ENCODE data around the gene TSPAN1.

TSPAN1 gene, protein sequence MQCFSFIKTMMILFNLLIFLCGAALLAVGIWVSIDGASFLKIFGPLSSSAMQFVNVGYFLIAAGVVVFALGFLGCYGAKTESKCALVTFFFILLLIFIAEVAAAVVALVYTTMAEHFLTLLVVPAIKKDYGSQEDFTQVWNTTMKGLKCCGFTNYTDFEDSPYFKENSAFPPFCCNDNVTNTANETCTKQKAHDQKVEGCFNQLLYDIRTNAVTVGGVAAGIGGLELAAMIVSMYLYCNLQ

DNA sequence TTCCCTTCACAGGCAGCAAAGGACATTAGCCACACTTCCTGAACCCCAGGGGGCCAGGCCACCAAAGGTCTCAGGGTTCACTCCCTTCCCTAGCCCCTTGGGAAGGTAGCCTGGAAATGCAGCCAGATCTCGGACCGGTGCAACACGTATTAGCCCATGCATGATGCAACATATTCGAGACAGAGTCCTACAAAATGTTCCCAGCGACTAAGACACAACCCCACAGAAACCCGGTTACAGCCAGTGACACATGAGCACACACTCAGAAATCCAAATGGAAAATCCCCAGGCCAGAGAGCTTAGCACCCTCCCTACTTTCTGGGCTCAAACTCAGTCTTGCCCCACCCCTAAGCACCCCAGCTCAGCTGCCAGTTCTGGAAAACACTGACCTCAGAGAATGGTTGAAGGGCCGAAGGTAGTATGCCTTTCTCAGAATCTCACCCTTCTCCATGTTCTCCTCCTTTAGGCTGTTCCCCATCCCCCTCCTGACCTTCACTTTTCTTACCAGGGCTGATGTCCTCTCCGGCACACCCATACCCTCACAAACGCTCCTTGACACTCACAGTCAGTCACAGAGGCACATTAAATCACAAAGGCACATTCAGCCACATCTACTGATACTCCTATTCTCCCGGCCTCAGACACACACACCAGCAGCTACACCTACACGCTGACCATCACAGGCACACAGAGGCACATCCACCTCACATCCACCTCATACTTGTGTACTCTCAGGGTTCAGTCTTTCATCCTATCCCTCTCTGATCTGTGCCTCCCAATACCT, at the start of gene TSPAN1:
Gene TSPAN1 (plus strand): TSS at position 640 of the 784 bp plus-strand sequence. CDS start 6,021 bp downstream, outside the sequence.
- no peak for DNase-seq

DNA sequence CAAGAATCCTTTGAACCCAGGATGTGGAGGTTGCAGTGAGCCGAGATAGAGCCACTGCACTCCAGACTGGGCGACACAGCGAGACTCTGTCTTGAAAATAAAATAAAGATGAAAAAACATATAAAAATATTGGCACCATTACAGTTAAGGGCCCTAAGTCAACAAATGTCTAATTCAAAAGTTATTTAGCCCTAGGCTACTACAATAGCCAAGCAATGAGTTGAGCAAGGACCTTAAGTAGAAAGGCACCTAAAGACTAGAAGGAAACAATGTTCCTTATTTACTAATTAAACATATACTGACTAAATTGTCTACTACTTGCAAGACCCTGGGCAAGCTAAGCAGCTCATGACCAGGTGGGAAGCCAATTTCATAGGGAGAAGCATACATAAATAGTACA, 46.5 kb upstream of the TSPAN1 start:
- no peak for DNase-seq

DNA sequence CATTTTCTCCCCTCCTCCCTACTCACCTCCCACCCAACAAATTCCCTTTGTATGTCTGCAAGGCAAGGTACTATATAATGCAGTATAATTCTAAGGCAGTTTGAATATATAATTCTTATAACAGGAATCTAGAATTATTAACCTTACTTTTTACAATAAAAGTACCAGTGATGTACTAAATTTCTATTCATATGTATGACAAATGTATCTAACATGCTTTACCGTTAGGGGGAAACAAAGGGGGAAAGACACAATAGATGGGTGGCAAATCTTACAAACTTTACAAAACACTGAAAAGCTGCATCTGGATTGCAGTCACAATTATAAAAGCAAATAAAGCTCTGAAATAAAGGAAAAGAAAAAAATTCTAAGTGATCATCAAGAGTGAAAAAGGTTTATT, 44.8 kb upstream of the TSPAN1 start:
- no peak for DNase-seq

DNA sequence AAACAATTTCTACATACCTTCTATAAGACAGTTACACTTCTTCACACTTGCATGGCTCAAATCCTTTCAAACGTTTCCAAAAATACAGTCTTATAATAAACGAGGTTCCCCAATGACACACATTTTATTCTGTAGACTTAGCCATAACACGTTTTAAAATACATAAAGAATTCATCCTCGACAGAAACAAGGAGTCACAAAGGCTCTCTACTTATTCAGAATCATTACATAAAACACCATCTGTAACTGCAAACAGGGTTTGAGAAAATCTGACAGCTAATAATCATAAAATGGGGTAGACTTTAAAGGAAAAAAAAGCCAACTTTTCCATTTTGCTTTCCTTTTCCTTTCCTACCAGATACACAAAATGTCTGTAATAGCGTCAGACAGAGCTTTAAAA, 44.3 kb upstream of the TSPAN1 start:
- DNase-seq, result no peak

DNA sequence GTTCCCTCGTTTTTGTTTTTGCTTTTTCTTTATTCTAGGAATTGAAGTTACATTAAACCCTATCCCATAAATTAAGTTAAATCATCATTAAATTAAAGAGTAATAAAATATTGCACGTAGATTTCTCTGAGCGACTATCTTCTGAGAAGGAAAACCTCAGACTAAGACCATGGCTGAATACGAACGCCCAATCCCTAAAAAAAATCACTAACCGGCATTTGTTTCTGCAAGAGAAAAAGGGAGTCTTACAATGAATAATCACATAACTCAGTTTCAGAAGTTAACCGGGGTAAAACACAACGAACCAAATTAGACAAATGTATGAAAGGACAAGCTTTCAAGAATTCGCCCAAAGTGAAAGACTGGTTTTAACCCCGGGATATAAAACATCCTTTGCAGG, 43.8 kb upstream of the TSPAN1 start:
- DNase-seq, result peak; percentile 24

DNA sequence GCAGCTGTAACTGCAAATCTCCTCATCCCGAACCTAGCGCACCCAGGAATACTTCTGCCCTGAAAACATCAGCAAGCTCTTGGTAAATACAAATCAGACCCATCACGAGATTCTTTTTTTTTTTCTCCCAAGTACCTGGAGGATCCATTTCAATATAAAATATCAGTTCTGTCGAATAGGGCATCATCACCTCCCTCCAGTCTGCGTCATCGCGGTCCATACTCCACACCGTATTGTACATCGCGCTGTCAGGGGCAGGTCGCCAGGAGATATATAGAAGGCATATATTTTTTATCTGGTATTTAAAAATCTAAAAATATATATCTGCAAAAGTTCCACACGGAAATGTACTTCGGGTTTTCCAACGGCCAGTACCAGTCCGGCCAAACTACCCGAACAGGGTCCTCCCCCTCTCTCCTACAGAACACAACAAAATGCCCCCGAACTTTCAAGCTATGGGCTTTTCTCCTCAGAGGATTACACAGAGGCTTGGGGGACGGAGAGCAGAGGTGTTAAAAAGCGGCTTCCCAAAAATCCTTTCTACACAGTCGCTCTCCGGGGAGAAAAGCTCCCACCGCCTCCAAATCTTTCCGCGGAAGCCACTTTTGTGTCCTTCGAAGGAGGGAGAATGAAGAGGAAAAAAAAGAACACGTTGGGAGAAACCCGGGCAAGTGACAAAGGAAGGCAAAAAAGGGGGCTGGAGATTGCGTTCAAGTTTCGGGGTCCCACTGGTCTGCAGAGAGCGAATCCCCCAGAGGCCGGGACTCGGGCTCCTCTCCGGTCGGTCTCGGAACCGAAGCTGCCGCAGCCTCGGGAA, 43.0 kb upstream of the TSPAN1 start:
- peak; percentile 55 for DNase-seq

DNA sequence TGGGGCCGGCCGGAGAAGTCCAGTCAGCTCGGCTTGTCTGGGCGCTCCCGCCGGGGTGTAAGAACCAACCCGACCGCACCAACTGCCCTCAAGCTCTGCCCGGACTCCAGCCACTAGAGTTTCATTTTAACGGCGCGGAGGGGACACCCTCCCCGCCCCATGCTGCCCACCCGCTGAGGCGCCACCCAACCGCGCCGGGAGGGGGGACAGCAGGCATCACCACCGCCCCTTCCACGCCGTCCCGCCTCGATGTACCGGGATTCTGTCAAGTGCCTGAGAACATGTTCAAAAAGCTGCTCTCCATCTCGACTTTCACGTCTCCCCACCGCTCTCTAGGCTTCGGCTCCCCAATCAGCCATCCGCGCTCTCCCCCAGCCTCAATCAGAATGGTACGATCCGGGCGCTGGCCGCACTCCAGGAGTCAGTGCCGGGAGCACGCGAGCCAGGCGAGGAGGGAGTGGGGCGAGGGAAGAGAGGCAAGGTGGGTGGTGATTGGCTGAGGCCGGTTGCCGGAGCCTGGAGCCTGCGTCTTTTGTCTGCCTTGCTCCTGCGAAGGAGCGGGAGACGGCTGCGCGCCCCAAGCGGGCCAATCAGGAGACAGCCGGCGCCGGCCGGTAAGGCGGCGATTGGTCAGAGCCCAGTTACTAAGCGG, 42.2 kb upstream of the TSPAN1 start, which contains the start of gene PIK3R3:
Gene PIK3R3 (minus strand): TSS at position 101 of the 652 bp plus-strand sequence. CDS start 677 bp downstream, outside the sequence.
- DNase-seq, result peak; percentile 99

DNA sequence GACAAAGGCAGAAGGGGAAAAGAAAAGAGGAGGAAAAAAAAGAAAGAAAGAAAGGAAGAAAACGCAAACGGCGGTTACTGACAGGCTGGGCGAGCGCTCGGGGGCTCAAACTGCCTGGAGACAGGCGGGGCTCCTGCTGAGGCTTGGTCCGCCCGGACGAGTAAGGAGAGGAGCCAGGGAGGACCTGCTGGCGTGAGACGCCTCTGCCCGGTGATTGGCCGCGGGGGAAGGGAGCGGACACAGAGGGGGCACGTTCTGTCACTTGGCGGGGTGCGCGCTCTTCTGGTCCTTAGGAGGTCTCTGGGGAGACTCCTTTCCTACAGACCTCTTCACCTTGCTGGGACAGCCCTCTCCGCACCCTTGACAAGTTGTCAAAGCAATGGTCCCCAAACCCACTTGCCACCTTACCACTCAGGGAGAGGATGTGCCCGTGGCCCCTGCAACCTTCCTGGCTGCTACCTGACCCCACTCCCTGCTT, 41.7 kb upstream of the TSPAN1 start:
- DNase-seq, result peak; percentile 82

DNA sequence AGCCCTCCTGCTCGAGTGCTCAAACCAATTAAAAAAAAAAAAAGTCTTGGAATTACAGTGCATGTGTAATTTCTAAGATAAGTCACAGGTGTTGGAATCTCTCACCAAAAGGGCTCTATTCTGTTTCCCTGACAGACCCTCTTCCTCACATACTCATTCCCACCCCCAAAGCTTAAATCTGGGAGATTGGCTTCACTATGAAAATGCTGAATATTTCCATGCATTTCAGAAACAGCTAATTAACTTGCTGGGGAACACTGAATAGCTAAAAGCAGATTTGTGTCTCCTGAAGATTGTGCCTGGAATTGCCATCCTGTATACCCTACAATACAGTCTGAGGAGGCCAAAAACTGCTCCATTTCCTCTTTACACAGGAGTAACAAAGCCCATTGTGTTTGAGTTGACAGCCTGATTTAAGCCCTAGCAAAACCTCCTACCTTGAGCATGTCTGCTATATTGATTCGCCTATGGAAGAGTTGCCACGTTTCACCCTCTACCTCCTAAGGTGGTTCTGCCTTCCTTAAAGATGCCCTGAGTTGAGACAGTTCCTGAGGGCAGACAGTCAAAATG, 41.0 kb upstream of the TSPAN1 start:
- no peak for DNase-seq

DNA sequence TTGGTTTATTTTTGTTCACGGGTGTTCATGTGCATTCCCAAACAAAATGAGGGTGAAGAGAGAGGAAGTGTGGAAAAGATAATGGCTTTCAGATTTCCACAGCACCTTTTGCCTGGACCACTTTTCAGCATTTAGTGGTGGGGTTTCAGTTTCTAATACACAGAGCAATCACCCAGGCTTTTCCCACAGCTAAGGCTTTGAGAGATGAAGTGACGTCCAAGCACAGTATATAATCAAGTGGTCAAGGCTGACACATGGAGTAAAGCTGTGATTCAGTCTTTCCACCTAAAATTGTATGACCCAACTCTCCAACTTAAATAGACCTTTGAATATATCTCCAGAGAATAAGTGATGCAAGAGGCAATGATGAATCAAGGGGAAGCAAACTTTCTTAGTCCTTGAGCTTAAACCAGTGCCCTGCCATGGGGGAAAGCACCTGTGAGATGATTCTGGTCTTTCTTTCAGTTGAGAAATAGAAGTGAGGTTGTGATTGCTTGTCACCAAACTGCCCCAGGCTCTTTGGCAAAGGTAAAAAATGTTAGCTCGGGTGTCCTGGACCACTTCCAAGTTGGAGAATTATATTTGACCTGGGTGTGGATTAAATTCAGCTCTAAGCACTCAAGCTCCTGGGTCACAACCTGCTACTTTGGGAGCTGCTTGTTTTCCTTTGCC, 40.1 kb upstream of the TSPAN1 start:
- no peak for DNase-seq

DNA sequence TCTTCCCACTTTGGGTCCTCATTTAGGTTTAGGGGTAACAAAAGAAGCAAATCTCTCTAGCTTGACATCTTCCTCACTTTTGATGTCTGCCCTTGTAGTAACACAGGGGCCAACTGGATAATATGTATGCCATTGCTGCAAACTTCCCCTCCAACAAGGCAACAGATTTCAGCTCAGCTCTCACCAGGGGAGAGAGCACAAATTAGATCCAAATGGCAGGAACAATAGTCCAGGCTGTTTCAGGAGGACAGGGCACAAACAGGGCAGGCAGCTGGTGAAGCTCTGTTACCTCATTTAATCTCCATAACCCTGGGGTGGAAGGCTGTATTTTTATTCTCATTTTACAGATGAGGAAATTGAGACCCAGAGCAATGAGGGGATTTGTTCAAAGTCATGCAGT, 38.2 kb upstream of the TSPAN1 start:
- no peak for DNase-seq

DNA sequence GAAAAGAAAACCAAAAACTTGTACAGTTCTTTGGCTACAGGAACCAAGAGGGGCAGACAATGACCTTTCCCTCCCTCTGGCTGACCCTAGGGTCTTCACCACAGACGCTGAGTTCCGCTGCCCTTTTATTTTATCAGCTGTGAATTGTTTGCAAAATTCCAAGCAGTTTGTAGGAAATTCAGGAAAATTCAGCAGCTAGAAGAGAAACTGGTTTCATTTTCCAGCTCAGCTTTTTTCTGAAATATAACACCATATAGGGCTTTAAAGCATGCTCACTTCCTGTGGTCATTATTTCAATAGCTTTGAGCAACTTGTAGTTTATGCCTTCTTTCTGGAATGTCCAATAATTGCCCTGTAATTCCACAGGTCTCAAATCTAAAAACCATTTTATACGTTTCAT, 37.0 kb upstream of the TSPAN1 start:
- DNase-seq, result no peak

DNA sequence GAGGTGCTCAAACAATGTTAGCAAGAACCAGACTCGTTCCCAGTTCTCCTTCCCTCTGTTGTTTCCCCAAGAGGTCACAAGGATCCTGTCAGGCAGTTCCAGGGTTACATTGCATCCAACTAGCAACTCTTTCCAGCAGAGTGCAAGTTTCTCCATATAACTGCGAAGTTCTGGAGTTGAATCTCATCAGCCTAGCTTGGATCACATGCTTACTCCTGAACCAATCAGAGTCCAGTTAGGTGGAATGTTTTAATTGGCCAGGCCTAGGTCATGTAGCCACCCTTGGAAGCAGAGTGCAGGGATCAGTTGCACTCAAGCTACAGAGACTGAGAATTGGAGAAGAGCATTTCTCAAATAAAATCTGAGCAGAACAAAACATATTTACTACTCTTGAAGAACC, 26.6 kb upstream of the TSPAN1 start:
- no peak for DNase-seq

DNA sequence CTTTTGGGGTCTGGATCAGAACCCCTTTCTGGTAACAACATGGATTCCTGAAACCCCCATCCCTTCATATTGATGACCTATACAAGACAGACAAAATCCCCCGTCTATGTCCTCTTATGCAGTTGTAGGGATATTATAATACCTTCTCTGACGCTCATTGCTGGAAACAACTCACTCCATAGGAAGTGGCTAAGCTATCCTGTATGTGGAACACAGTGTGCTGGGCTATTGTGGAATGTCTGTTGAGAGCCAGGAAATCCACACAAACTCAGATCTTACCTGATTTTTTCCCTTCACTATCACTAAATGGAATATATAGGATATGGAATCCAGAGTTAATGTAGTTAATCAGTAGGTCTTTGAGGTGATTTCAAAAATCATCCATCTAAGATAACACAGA, 24.8 kb upstream of the TSPAN1 start:
- no peak for DNase-seq

DNA sequence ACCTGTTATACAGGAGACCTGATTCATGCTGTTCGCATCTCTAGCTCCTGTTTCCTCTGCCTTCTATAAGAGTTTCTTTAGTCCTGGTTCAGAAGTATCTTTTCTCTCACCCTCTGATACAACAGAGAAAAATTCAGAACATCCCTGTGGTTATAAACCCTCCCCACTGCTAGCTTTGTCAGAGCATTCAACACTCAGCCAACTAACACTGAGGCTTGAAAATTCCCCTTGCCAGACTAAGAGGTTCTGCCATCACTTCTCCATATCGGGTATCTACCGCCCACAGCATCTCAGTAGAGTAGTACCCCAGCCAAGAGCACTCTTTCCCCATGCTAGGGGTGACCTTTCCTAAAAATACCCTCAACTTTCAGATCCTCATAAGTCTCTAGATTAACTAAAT, 22.9 kb upstream of the TSPAN1 start:
- DNase-seq, result no peak

DNA sequence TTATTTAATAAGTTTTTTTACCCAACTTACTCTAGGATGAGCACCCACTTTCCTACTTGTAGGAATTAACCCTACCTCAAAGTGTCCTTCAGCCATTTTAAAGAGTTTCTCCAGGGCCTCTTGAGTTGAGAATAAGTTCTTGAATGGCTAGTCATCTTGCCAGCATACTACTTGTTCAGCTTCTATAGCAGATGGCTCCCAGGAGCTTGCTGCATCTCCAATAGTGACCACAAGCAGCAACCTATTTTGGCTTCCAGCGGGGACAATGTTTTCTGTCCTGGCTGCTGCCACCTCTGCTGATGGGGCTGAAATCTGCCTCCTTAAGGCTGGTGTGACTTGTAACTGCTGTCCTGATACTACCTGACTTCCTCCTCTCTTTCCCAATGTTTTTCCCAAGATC, 21.7 kb upstream of the TSPAN1 start:
- DNase-seq, result no peak

DNA sequence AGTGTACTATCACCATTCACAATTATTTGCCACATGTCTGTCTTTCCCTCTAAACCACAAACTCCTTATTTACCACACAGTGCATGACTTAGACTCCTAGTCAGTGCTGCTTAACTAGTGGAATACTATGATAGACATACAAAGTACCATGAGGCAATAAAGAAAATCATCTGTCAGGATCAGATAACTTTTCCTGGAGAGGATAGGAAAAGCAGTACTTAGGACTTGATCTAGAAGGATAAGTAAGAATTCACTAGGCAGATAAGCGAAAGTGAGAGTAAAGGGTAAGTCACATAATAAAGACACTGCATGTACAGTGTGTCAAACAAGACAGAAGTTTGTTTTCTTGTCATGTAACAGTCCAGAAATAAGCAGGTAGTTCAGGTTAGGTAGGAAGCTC, 21.2 kb upstream of the TSPAN1 start:
- DNase-seq, result no peak

DNA sequence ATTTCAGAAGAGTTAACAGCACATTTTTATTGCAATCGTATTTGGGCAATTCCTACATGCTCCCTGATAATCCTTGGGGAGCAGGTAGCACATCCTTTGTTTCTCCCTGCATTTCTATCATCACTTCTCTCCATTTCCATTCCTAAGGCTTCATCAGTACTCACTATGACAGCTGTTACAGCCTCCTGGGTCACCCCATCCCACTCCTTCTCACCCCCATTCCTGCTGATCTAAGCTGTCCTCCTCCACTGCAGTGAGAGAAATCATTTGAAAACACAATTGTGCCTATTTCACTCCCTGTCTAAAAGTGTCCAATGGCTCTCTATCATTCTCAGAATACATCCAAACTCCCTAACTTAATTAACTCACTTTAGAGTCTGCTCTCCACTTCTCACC, 17.0 kb upstream of the TSPAN1 start:
- DNase-seq, result no peak

DNA sequence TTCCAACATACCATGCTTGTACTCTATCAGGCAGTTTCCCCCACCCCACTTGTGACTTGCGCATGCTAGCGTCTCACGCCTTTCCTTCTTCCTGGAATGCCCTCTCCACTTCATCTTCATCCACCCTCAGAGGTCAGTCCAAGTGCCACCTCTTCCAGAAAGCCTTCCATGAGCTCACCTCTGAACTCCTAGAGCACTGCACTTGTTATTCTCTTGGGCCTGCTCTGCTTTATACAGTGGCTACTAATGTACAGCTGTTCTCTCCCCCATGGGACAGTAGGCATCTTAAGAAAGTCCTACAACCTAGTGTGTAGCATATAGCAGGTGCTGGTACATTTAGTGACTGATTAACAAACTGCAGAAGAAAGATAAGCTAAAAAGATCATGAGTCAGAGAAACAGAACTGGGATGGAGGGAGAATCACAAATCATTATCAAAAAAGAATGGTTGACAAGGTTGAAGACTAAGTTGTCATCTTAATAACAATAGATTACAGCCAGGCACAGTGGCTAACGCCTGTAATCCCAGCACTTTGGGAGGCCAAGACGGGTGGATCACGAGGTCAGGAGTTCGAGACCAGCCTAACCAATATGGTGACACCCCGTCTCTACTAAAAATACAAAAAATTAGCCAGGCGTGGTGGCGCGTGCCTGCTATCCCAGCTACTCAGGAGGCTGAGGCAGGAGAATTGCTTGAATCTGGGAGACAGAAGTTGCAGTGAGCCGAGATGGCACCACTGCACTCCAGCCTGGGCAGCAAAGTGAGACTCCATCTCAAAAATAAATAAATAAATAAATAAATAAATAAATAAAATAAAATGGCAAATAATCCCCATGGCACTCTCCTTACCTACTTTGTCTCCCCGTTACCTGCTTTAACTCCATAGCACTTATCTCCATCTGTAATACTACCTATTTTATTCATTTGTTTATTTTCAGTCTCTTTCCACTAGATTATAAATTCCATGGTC, 16.3 kb upstream of the TSPAN1 start:
- peak; percentile 91 for DNase-seq

DNA sequence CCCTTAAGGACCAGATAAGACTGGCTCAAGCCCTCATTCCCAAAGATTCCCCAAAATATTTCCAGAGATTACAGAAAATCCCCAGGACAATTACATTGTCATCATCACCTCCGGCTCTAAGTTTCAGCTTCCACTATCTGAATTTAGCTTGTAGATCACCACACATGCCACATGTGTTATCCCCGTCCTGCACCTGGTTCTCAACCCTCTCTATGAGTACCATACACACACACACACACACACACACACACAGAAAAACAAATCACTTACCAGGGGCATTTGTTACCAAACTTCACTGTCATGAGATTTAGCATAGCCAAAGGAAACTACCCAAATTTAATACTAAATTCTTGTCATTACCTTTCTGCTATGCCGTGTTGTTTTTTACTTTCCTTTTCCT, 15.4 kb upstream of the TSPAN1 start:
- no peak for DNase-seq

DNA sequence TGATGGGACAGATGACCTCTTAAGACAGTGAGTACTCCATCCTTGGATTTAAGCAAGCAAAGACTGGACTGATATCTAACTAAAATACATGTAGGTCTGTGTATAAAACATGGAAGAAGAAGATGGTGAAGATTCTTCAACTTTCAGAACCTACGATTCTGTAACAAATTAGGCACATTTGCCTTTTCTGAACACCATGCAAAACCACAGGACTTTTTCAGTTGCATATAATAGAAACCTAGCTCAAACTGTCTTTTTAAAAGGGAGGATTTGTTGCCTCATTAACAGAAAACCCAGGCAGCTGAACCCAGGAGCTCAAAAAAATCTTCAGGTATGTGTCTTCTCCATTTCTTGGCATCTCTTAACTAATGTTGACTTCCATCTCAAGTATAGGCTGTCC, 14.7 kb upstream of the TSPAN1 start:
- DNase-seq, result no peak

Measured in hematopoietic multipotent progenitor cell treated with erythropoietin and hydrocortisone succinate and interleukin-3 and kit ligand, for 6 days (in vitro differentiated cells).